Lung microvascular endothelial cell (primary cell): ENCODE data around the gene KIAA0753. TPM values are rescaled to one million over a fixed set of nuclear protein-coding genes. Genes with fewer than 3 reads are reported as not detected.

Experiments
- DNase-seq, 2 donors: peaks; one replicate each; pipeline versions ENCODE4 v3.0.0 to v3.0.0-alpha.2; 2010; ENCODE audit warnings: low read depth in 2 of 2
- total RNA-seq: library from RNA; depleted of rRNA; stranded (reverse); fragments of >200 nt; gene quantifications from 2 replicates; pipeline ENCODE4 v1.2.1, GENCODE V29; 2014

The KIAA0753 gene
- total RNA-seq, result 5.4 and 7.7 TPM in 2 replicates

DNA sequence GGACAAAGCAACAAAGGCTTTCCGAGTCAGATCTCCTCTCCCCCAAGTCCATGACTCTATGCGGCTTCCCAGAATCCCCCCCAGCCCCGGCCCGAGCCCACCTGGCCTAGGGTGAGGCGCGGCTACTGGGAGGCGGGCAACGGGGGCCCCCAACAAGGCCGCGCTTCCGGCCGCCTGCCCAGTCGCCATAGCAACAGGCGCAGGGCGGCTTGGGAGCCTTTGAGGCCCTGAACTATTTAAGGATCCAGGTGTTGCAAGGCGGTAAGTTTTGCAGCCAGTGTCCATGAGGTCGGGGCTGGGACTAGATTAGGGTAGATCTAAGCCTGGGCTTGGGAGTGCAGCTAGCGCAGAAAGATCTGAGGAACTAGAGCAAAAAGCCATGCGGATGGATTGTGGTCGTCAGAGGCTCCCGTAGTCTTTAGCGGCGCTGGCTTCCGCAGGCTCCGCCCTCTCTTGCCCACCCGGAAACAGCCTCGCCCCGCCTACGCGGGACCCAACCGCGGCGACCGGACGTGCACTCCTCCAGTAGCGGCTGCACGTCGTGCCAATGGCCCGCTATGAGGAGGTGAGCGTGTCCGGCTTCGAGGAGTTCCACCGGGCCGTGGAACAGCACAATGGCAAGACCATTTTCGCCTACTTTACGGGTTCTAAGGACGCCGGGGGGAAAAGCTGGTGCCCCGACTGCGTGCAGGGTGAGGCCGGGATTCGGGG lies at the start of gene KIAA0753, which contains the start of gene TXNDC17:
Gene KIAA0753, minus strand, starts transcription at position 176 of the 711 bp plus-strand sequence. CDS start 5,608 bp downstream, outside the sequence.
Gene TXNDC17, plus strand, starts transcription at position 525 of the 711 bp plus-strand sequence. Its CDS starts 23 bp downstream, at position 548.
- DNase-seq, result peak; percentile 94

GRCh38 chr17:6688944-6689343 lies 48.4 kb upstream of the KIAA0753 start:
- no peak for DNase-seq

- no peak for DNase-seq
These were observed 45.5 kb upstream of the KIAA0753 start for GRCh38 chr17:6686026-6686425.

GRCh38 chr17:6684881-6685767 lies 44.6 kb upstream of the KIAA0753 start:
- no peak for DNase-seq

- no peak for DNase-seq
These were observed 43.9 kb upstream of the KIAA0753 start for GRCh38 chr17:6684460-6684783.

DNA sequence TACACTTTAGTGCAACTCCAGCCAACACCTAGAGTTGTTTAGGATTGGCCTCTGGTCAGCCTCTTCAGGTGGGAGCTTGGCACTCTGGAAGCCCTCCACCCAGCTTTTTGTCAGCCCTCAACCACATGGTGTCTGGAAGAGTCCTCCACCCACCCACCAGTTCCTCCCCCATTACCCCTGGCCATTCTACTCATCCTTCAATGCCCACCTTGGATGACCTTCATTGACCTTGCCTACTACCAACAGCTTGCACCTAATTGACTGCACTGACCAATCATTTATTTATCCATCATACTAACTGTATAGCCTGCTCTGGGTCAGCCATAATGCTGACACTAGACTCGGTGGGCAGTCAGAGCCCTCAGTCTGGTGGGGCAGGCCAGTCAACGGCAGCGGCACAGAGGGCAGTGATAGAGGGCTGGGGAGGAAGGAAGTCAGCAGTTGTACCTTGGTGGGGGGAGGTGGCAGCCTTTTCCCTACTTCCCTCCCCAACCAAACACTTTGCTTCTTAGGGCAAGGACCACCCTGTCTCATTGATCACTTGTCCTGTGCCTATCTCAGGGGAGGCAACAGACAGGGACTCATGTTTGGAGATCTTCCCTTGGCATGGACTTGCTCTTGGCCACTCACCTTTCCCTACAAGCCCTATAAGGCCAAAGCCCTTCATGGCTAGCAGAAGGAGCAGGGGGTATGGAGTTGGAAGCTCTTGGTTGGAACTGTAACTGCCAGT lies 43.4 kb upstream of the KIAA0753 start:
- no peak for DNase-seq

- DNase-seq, result no peak
These were observed 42.7 kb upstream of the KIAA0753 start for GRCh38 chr17:6683081-6683684.

DNA sequence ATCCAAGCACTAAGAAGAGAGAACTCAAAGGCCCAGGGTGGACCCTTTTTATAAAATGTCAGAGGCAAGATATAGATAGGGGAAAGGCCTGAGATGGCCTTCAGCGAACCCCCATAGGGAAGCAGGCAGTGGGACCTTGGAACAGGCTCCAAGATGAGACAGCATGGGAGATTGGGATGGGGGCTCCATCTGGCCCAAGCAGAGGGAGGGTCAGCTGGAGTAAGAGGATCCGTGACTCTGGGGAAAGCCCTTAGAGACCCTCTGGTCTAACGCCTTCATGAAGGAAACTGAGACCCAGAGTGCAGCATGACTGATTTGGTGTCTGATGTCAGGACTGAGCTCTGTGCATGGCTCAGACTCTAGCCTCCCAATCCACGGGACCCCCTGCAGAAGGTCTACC lies 41.8 kb upstream of the KIAA0753 start:
- DNase-seq, result no peak

DNA sequence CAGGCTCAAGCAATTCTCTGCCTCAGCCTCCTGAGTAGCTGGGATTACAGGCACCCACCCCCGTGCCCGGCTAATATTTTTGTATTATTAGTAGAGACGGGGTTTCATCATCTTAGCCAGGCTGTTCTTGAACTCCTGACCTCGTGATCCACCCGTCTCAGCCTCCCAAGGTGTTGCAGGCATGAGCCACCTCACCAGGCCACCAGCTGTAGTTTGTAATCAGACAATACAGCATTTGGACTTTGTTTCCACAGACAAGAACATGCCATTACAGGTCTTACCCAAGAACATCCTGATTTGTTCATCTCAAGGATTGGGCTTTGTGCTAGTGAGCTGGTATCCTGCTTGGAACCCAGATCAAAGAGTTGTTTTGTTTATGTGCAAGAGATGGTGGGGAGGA lies 41.2 kb upstream of the KIAA0753 start:
- no peak for DNase-seq

- no peak for DNase-seq
These were observed 40.7 kb upstream of the KIAA0753 start for GRCh38 chr17:6681176-6681575.

- DNase-seq, result no peak
These were observed 38.7 kb upstream of the KIAA0753 start for GRCh38 chr17:6679241-6679640.

GRCh38 chr17:6677946-6678345 lies 37.4 kb upstream of the KIAA0753 start:
- no peak for DNase-seq

DNA sequence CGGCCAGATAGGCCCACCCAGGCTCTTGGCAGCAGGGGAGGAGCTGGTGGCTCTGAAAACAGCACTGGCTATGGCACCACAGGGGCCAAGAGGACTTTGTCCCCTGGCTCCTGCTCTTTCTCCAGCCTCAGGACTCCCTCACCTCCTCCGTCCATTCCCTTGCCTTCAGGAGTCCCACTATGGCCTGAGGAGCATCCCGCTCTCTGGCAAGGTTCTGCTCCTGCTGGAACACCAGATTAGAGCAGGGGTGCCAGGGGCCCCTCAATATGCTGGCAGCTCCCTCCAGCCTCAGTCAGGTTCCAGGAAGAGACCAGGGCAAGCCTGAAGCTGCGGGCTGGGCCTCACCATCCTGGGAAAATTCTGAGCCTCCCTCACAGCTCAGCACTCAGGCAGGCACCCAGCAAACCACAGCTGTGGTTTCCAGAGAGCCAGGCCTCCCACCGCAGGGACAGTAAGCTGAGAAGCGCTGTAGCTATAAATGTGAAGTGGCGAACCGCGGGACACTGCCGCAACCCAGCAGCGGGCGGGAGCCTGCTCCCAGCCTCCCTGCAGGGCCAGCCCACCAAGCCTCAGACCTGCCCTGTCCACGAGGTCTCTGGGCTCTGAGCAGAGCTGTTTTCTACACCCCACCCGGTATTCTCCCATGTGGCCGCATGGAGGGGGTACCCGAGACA lies 36.8 kb upstream of the KIAA0753 start:
- no peak for DNase-seq

DNA sequence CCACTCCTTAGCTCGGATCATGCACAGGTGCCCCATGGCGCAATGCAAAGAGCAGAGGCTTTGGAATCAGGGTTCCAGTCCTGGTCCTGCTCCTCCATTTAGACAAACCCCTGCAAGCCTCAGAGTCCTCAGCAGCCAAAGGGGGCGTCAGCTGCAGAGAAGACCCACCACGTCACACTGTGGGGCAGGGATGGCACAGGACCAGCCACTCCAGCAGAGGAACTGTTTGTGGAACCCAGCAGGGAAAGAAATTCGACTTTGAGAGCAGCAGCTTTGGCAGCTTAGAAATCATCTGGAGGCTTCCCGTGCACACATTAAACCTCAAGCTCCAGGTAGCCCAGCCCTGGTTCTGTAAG lies 36.3 kb upstream of the KIAA0753 start:
- DNase-seq, result no peak

- DNase-seq, result no peak
These were observed 34.8 kb upstream of the KIAA0753 start for GRCh38 chr17:6675201-6675825.

GRCh38 chr17:6674586-6674985 lies 34.1 kb upstream of the KIAA0753 start:
- DNase-seq, result no peak

GRCh38 chr17:6671431-6671830 lies 30.9 kb upstream of the KIAA0753 start:
- DNase-seq, result no peak

- no peak for DNase-seq
These were observed 30.5 kb upstream of the KIAA0753 start for GRCh38 chr17:6670999-6671398.

DNA sequence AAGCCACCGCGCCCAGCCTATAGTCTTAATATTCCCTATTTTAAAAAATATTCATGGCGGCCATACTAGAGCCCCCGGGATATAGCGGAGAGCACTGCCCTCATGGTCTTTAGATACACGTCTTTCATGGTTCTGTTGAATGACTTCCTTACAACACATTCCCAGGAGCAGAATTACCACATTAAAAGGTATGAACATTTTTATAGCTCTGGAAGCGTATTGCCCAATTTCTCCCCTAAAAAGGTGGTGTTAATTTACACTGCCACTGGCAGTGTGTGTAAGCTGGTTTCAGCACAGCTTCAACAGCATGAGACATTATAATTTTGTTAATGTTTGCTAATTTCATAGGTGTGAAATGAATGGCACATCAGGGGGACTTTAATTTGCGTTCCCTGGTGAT lies 30.1 kb upstream of the KIAA0753 start:
- DNase-seq, result no peak

- DNase-seq, result no peak
These were observed 29.1 kb upstream of the KIAA0753 start for GRCh38 chr17:6669479-6670212.
